H1 (cell line): ENCODE data around the gene PTTG1IP. TPM values are rescaled to one million over a fixed set of nuclear protein-coding genes. Genes with fewer than 3 reads are reported as not detected.

Source experiments
- CTCF ChIA-PET: fragments of 300-600 bp; sonication (Branson Sonifier 250); formaldehyde crosslinking; loops from one replicate; lab custom pipeline; 2021; ENCODE audit not compliant: partially characterized antibody; lab: Charles Lee
- POLR2A ChIA-PET: fragments of 300-600 bp; sonication (Branson Sonifier 250); formaldehyde crosslinking; loops from one replicate; lab custom pipeline; 2021; ENCODE audit warnings: inconsistent platforms; ENCODE audit not compliant: partially characterized antibody; lab: Charles Lee
- DNase-seq, 2 experiments: peaks; one replicate each; pipeline versions ENCODE4 v3.0.0 to v3.0.0-alpha.2; 2010 to 2022; ENCODE audit warnings: low spot score in 2 of 2, low read depth in 1 of 2, mixed read lengths in 1 of 2
- FAIRE-seq: peaks from 2 replicates; lab custom pipeline; 2011; peaks lifted over from hg19 to GRCh38; lab: Jason Lieb, UNC
- H2AFZ ChIP-seq: 2 replicates; pipeline ENCODE4 v1.8.1; 2012; ENCODE audit warnings: low read length, inconsistent platforms
- H2AK5ac ChIP-seq: 2 replicates; pipeline ENCODE4 v1.6.1; 2013; ENCODE audit warnings: low read depth, low read length
- H2BK120ac ChIP-seq: replicated peaks from 2 replicates; pipeline ENCODE3; 2013; ENCODE audit warnings: low read depth, low read length, inconsistent platforms
- H2BK12ac ChIP-seq: 2 replicates; pipeline ENCODE4 v1.6.1; 2013; ENCODE audit warnings: low read depth, low read length
- H2BK15ac ChIP-seq: 2 replicates; pipeline ENCODE4 v1.6.1; 2013; ENCODE audit warnings: low read length
- H2BK20ac ChIP-seq: 2 replicates; pipeline ENCODE4 v1.6.1; 2013; ENCODE audit warnings: low read length
- H2BK5ac ChIP-seq: 2 replicates; pipeline ENCODE4 v1.6.1; 2013; ENCODE audit warnings: low read depth, low read length
- H3K14ac ChIP-seq: 2 replicates; pipeline ENCODE4 v1.6.1; 2013; ENCODE audit warnings: inconsistent platforms; ENCODE audit not compliant: insufficient read length
- H3K18ac ChIP-seq: 2 replicates; pipeline ENCODE4 v1.6.1; 2013; ENCODE audit warnings: low read length; ENCODE audit errors: extremely low read depth
- H3K23ac ChIP-seq: 2 replicates; pipeline ENCODE4 v1.6.1; 2013; ENCODE audit warnings: inconsistent platforms; ENCODE audit not compliant: insufficient read length
- H3K23me2 ChIP-seq: 2 replicates; pipeline ENCODE4 v1.6.1; 2013; ENCODE audit warnings: low read depth, low read length
- H3K27ac ChIP-seq: 2 replicates; pipeline ENCODE4 v1.6.1; 2011; ENCODE audit warnings: low read depth, low read length, inconsistent platforms
- H3K27me3 ChIP-seq, 4 experiments: replicated peaks in 1 of 4; 1 replicate in 1 of 4; 2 replicates in 3 of 4; pipeline versions ENCODE4 v1.6.1 to v1.8.1; 2011 to 2013; ENCODE audit warnings: low read length in 3 of 4, mild to moderate bottlenecking in 3 of 4, inconsistent platforms in 2 of 4, mixed read lengths in 2 of 4, moderate library complexity in 1 of 4; ENCODE audit not compliant: control insufficient read depth in 3 of 4, insufficient read depth in 3 of 4; ENCODE audit errors: extremely low read depth in 1 of 4
- H3K36me3 ChIP-seq, 4 experiments: 2 replicates each; pipeline versions ENCODE4 v1.6.1 to v1.8.1; 2011 to 2013; ENCODE audit warnings: mild to moderate bottlenecking in 4 of 4, low read length in 3 of 4, moderate library complexity in 2 of 4, control low read depth in 1 of 4, inconsistent platforms in 1 of 4; ENCODE audit not compliant: insufficient read depth in 4 of 4, control insufficient read depth in 2 of 4
- H3K4ac ChIP-seq: replicated peaks from 2 replicates; pipeline ENCODE3; 2013; ENCODE audit warnings: low read length, low read depth, mixed read lengths, inconsistent platforms; ENCODE audit not compliant: insufficient read length
- H3K4me1 ChIP-seq, 4 experiments: replicated peaks in 1 of 4; 1 replicate in 1 of 4; 2 replicates in 3 of 4; pipeline versions ENCODE4 v1.6.1 to v1.8.1; 2011 to 2013; ENCODE audit warnings: low read length in 3 of 4, inconsistent platforms in 2 of 4, mixed read lengths in 1 of 4; ENCODE audit not compliant: insufficient read depth in 4 of 4, control insufficient read depth in 3 of 4
- H3K4me2 ChIP-seq, 2 experiments: 2 replicates each; pipeline versions ENCODE4 v1.6.1 to v1.8.1; 2011 to 2013; ENCODE audit warnings: low read depth in 2 of 2, low read length in 2 of 2, control low read depth in 1 of 2, inconsistent platforms in 1 of 2, mild to moderate bottlenecking in 1 of 2; ENCODE audit not compliant: insufficient read depth in 1 of 2
- H3K4me3 ChIP-seq, 4 experiments: fragments of 200-600, 300-600 bp in 1 of 4; sonication (generic), shearing (Covaris generic), sonication (Bioruptor Twin) in 1 of 4; 2 replicates each; pipeline versions ENCODE4 v1.5.1 to v1.8.1; 2011 to 2016; ENCODE audit warnings: low read length in 4 of 4, low read depth in 3 of 4, control low read depth in 2 of 4, inconsistent platforms in 2 of 4, mild to moderate bottlenecking in 2 of 4, mixed read lengths in 1 of 4, moderate library complexity in 1 of 4; ENCODE audit not compliant: insufficient read depth in 2 of 4; ENCODE audit errors: extremely low read depth in 1 of 4
- H3K56ac ChIP-seq: replicated peaks from 2 replicates; pipeline ENCODE3; 2013; ENCODE audit warnings: low read depth, mild to moderate bottlenecking, mixed read lengths, low read length, inconsistent platforms; ENCODE audit not compliant: insufficient read length
- H3K79me1 ChIP-seq: 2 replicates; pipeline ENCODE4 v1.6.1; 2013; ENCODE audit warnings: low read depth, low read length, control low read depth
- H3K79me2 ChIP-seq, 2 experiments: 2 replicates each; pipeline versions ENCODE4 v1.6.1 to v1.8.1; 2012 to 2013; ENCODE audit warnings: low read length in 2 of 2, mild to moderate bottlenecking in 2 of 2, inconsistent platforms in 1 of 2; ENCODE audit not compliant: insufficient read depth in 2 of 2, control insufficient read depth in 1 of 2
- H3K9ac ChIP-seq, 4 experiments: replicated peaks in 1 of 4; 1 replicate in 1 of 4; 2 replicates in 3 of 4; pipeline versions ENCODE4 v1.6.1 to v1.8.1; 2011 to 2013; ENCODE audit warnings: low read depth in 3 of 4, low read length in 3 of 4, control low read depth in 2 of 4, mild to moderate bottlenecking in 2 of 4, moderate library complexity in 2 of 4, inconsistent platforms in 1 of 4; ENCODE audit errors: extremely low read depth in 1 of 4
- H3K9me3 ChIP-seq, 2 experiments: 2 replicates each; pipeline versions ENCODE4 v1.6.1 to v1.8.1; 2012 to 2013; ENCODE audit warnings: mild to moderate bottlenecking in 2 of 2, moderate library complexity in 2 of 2, control low read depth in 1 of 2, inconsistent platforms in 1 of 2, low read depth in 1 of 2, low read length in 1 of 2, mixed read lengths in 1 of 2; ENCODE audit not compliant: insufficient read depth in 2 of 2
- H4K20me1 ChIP-seq, 2 experiments: replicated peaks in 1 of 2; 2 replicates each; pipeline versions ENCODE3 to v1.8.1; 2011 to 2013; ENCODE audit warnings: inconsistent platforms in 2 of 2, low read length in 2 of 2, mild to moderate bottlenecking in 1 of 2; ENCODE audit not compliant: insufficient read depth in 2 of 2, control insufficient read depth in 1 of 2
- H4K5ac ChIP-seq: 2 replicates; pipeline ENCODE4 v1.6.1; 2013; ENCODE audit warnings: low read length, low read depth, mixed read lengths, inconsistent platforms; ENCODE audit not compliant: insufficient read length
- H4K8ac ChIP-seq: 2 replicates; pipeline ENCODE4 v1.8.0; 2013; ENCODE audit warnings: mild to moderate bottlenecking, moderate library complexity, low read length, inconsistent platforms; ENCODE audit not compliant: insufficient read depth; ENCODE audit errors: extremely low read depth
- H4K91ac ChIP-seq: replicated peaks from 2 replicates; pipeline ENCODE3; 2013; ENCODE audit warnings: low read length, mixed read lengths, inconsistent platforms; ENCODE audit not compliant: insufficient read length
- CBX8 ChIP-seq: fragments of 300-800, 300-1000 bp; sonication (generic); IDR thresholded peaks from 2 replicates; pipeline ENCODE4 v1.7.1; 2016; ENCODE audit warnings: low read depth, low read length, borderline replicate concordance
- JUN ChIP-seq: IDR thresholded peaks from 2 replicates; pipeline ENCODE4 v1.6.1; 2011; ENCODE audit warnings: low read depth, mild to moderate bottlenecking, improper control_type of control experiment, low read length
- RFX5 ChIP-seq: IDR thresholded peaks from 2 replicates; pipeline ENCODE4 v1.6.1; 2011; ENCODE audit warnings: low read depth, low read length, improper control_type of control experiment, borderline replicate concordance
- WGBS, 2 experiments: shearing (Covaris generic) in 1 of 2; methylation state at CpG; one replicate each; pipeline versions ENCODE4 v1.1.6 to v1.1.7; 2013 to 2015; ENCODE audit warnings: low lambda C conversion rate in 2 of 2, mixed read lengths in 2 of 2, inconsistent platforms in 1 of 2, low coverage in 1 of 2, missing lambda C conversion rate in 1 of 2; ENCODE audit not compliant: insufficient replicate concordance in 2 of 2, insufficient coverage in 1 of 2, insufficient read length in 1 of 2; ENCODE audit errors: extremely low coverage in 1 of 2, missing lambda C conversion rate in 1 of 2; 5-methylcytosine and 5-hydroxymethylcytosine counted together
- polyA plus RNA-seq, 7 experiments: library from polyadenylated mRNA; depleted of rRNA in 3 of 7; stranded (reverse) in 5 of 7; unstranded in 2 of 7; fragments of >200 nt in 5 of 7; fragments of 200-250 nt in 2 of 7; gene quantifications; 1 replicate in 5 of 7; 2 replicates in 1 of 7; 4 replicates in 1 of 7; pipeline versions ENCODE4 v1.2.1 to v1.2.3, GENCODE V29; 2011 to 2013; ENCODE audit warnings: missing spikeins in 2 of 7, mixed read lengths in 2 of 7
- total RNA-seq: library from RNA; stranded (reverse); fragmentation: NEBNext Ultra II Directional; extraction: Animal tissue kit (Norgen Biotek cat#: 25700); gene quantifications from 2 replicates; pipeline ENCODE4 v1.2.1, GENCODE V29; 2021

PTTG1IP gene
- total and polyA plus RNA-seq, 2 of the 8 experiments (the other 6 are each of a cell fraction or from before 2014, with no cell fraction given): 90.8 to 130 TPM

- ChIA-PET CTCF (interaction anchor here (0.6 to 1.7 kb wide), 3 partner anchors 11 to 70 kb away, joined by 3 read pairs; no protein-coding TSS in a partner anchor), POLR2A (interaction anchor here (2.0 kb wide), 1 partner anchor 10 kb away, joined by 5 read pairs; no protein-coding TSS in a partner anchor)
- H3K27me3 ChIP-seq: no peaks in the 10 kb centered on the region
- no peak overlapping the region for H4K5ac ChIP-seq
- H4K91ac ChIP-seq: no peak overlapping the region
- H3K4me2 ChIP-seq: no peak overlapping the region
- no peaks in the 10 kb centered on the region for H3K79me2 ChIP-seq
- no peak overlapping the region for H3K14ac ChIP-seq
- H3K79me1 ChIP-seq: no peaks in the 10 kb centered on the region
- DNase-seq: no peak
- no peak for TF ChIP-seq JUN
- no peak for TF ChIP-seq RFX5
- TF ChIP-seq CBX8: no peak
- no peak overlapping the region for H3K18ac ChIP-seq
- H3K4me1 ChIP-seq: no peaks in the 10 kb centered on the region; a peak in 2 of 7 replicates
- no peak overlapping the region for H3K23ac ChIP-seq
- no peaks in the 10 kb centered on the region; the same call in 1 of the 2 replicates for H3K23me2 ChIP-seq
- no peak overlapping the region for H3K4ac ChIP-seq
- no peak overlapping the region for H3K56ac ChIP-seq
- 0 out of 2 replicates have a peak overlapping the region, but pooled peaks have one; percentile 57 for H4K8ac ChIP-seq
- no peak overlapping the region for H2BK12ac ChIP-seq
- H3K36me3 ChIP-seq: no peaks in the 10 kb centered on the region; a peak in 1 of 8 replicates
- H2BK5ac ChIP-seq: no peak overlapping the region
- H3K9ac ChIP-seq: no peak overlapping the region
- no peak overlapping the region for H2BK20ac ChIP-seq
- FAIRE-seq: no peak
- WGBS, 2 experiments: 90% methylated on average over 20 of the region's 30 CpGs; no CpG with 5 or more reads in 1 of the 2 experiments
- H2AK5ac ChIP-seq: no peak overlapping the region
- H2BK15ac ChIP-seq: 0 out of 2 replicates have a peak overlapping the region, but pooled peaks have one; percentile 46
- no peak overlapping the region for H3K27ac ChIP-seq
- H4K20me1 ChIP-seq: no peaks in the 10 kb centered on the region
- H2BK120ac ChIP-seq: no peak overlapping the region
- H2AFZ ChIP-seq: no peak overlapping the region
- no peaks in the 10 kb centered on the region for H3K9me3 ChIP-seq
- no peak overlapping the region for H3K4me3 ChIP-seq
Observed at GRCh38 chr21:44838039-44838895, 35.2 kb downstream of the PTTG1IP start.
